NCI-H128 (cell line): ENCODE data around the gene UROC1.

ENCODE experiments used
- DNase-seq: peaks from one replicate; lab custom pipeline; 2025; ENCODE audit not compliant: unreplicated experiment; lab: John Stamatoyannopoulos, UW

The UROC1 gene

DNA sequence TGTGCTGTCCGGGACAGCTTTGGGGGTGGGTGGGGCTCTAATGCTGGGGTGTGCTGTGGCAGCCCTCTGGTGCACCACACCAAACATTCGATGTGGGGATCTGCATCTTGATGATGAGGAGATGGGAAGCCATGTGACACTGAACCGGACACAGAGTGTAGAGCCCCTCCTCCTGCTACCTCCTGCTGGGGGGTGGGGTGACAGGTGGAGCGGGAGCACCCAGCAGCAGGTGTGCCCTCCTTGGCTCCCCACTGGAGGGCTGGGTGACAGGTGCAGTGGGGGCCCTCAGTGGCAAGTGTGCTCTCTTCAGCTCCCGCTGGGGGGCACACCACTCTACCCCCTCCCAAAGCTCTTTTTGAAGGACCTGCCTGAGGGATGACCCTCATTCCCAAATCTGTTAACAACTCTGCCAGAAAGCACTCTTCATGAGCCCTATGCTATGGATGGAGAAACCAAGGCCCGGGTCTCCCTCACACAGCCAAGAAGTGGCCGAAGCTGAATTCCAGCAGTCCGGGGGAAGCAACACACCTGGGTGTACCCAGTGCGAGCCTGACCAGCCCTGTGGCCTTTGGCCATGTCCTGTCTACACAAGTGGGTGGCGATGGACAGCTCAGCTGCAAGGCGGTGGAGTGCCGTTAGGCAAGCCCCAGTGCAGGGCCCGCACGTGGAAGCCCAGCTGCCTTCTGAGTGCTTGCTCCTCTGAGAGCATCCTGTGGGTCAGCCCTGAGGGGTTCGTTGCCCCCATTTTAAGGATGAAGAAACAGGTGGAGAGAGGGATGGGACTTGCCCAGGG, 609 bp upstream of the UROC1 start:
- DNase-seq: no peak

DNA sequence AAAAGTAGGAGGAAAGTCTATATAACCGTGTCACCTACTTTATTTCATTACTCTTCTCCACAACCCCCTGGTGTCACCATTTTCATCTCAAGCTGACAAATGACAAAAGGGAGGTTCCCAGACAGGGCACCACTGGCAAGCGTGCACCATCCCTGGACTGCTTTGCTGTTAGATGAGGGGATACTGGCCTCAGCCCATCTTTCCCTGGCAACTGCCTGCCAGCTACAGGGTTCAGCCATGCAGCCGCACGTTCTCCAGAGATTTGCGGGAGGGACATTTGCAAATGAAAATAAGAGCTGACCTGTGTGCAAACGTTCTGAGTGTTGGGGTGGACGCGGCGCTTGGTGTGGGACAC, 660 bp downstream of the UROC1 start:
- no peak for DNase-seq

DNA sequence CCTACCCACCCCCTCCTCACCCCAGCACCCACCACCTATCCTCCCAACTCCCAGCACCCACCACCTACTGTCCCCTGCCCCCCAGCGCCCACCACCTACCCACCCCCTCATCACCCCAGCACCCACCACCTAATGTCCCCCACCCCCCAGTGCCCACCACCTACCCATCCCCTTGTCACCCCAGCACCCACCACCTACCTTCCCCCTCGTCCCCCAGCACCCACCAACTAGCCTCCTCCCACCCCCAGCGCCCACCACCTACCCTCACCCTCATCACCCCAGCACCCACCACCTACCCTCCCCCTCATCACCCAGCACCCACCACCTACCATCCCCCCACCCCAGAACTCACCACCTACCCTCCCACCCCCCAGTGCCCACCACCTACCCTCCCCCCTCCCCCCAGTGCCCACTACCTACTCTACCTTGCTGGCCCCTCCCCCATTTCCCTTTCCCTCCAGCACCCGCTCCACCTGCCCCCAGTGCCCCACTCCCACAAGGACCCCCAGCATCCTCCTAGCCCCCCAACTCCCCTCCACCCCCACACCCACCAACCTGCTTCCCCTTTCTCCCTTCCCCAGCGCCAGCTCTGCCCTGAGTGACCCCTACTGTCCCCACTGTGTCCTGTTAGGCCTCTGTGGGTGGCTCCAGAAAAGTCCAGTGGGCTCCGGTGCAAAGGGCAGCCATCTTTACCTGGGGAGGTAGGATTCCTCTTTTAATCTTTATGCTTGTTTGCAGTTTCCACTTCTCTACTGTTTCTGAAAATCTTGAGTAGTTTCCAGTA, 1.2 kb downstream of the UROC1 start:
- DNase-seq: no peak

DNA sequence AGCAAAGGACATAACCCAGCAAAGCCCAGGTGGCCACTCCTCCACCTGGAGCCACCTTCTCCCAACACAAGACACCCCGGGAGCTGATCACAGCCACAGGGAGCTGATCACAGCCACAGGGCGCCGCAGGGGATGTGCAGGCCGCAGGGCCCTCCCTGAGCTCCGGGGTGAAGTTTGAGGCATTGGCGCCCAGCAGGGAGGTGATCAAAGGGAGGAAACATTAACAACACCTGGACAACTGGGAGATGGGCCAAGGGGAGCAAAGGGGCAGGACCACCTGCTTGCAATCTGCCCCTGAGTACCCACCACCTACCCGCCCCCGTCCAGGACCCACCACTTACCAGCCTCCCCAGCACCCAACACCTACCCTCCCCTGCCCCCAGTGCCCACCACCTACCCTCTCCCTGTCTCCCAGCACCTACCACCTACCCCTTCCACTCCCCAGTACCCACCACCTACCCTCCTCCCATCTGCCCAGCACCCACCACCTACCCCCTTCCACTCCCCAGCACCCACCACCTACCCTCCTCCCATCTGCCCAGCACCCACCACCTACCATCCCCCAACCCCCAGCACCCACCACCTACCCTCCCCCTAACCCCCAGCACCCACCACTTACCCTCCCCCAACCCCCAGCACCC, 2.4 kb downstream of the UROC1 start:
- DNase-seq: no peak

DNA sequence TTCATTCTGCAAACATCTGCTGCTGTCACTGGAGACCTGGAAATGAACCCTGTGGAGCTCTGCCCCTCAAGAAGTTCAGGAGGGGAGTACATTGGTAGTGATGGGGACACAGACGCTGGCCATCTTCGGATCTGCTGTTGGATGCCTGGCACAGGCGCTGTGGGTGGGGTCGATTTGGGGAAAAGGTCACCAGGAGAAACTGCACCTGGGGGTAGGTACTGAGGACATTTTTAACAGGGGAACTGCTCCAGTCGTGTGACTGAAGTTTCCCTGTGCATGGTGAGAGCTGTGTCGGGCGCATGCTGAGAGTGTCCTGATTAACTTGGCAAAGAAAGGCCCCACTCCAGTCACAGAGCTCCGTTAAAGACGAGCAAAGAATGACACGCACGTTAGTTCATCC, 3.4 kb downstream of the UROC1 start:
- no peak for DNase-seq

DNA sequence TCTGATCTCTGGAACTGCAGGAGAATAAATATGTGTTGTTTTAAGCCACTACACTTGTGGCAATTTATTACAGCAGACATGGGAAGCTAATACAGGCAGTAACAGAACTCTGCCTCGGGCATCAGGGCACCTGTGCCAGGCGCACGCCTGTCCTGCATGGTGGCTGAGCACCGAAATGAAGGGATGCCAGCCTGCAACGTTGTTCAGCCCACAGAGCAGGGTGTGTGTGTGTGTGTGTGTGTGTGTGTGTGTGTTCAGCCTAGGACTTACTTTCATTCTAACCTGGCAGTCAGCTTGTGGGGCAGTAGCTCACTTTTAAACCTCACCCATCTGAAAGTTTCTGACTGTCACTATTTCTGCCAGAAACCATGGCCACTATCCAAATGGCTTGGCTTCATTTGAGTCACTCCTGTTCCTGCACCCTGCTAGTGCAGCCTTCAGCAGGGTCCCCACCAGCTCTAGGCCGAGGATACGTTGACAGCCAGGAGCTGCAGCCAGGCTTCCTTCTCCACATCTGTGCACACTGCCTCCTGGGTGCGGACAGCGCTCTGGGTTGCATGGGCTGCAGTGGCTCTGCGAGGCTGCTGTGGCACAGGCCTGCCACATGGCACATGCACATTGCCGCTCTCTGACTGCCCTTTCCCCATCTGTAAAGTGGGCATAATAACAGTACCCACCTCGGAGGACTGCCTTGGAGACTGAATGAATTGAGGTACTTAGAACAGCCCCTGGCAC, 4.5 kb downstream of the UROC1 start:
- no peak for DNase-seq

DNA sequence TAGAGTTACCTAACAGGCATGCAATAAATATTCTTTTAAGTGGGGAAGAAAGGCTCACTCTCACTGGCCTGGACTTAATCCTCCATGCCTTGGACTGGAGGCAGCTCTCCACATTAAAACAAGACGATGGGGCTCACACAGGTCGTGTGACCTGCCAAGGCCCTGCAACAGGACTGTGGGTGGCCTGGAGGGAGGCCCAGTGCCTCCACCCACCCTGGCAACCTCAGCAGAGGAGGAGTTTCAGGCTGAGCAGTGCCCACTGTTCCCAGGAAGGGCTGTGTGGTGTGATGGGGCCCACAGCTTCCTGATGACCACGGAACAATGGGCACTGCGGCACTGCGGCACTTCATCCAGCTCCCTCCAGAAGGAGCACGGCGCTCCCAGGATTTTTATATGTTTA, 5.5 kb downstream of the UROC1 start:
- no peak for DNase-seq

DNA sequence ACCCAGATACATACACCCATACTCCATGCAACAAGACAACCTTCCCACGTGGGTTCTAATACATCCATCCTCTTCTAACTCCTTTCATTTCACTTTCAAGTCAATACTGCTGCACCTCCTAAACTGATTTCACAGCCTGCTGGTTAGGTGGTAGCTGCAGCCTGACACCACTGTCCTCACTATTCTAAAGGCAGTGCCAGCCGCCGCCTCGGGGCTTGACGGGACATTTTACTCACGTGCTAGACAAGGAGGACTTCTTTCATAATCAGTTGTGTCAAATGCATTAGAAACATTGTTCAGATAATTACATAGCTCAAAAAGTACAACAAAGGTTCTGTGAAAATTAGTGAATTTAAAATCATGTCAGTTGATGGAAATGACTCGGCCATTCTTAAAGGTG, 6.3 kb downstream of the UROC1 start:
- no peak for DNase-seq

DNA sequence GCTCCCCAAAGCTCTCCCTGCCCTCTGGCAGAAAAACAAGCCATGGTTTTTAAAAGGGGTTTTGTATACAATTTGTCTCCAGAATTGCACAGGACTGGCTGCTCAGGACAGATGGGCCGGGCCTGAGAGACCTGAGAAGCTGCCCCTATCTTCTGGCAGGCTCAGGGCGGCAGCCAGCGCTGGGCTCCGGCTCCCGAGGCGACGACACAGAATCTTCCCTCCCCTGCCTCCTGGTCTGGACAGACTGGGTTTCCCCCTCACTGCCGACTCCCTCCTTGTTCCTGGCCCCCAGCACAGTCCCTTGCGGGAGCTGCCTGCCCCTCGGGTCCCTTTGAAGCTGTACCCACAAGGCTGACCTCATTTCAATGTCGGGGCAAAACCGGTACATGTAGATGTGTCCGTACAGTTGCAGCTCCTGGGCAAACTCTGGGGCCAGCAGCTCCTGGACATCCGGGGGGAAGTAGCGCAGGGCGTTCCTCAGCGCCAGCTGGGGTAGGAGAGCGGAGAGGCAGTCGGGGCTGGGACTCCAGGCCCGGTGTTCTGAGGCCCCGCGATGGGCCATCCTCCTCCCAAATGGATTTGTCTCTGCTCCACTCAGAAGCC, 7.2 kb downstream of the UROC1 start:
- no peak for DNase-seq

DNA sequence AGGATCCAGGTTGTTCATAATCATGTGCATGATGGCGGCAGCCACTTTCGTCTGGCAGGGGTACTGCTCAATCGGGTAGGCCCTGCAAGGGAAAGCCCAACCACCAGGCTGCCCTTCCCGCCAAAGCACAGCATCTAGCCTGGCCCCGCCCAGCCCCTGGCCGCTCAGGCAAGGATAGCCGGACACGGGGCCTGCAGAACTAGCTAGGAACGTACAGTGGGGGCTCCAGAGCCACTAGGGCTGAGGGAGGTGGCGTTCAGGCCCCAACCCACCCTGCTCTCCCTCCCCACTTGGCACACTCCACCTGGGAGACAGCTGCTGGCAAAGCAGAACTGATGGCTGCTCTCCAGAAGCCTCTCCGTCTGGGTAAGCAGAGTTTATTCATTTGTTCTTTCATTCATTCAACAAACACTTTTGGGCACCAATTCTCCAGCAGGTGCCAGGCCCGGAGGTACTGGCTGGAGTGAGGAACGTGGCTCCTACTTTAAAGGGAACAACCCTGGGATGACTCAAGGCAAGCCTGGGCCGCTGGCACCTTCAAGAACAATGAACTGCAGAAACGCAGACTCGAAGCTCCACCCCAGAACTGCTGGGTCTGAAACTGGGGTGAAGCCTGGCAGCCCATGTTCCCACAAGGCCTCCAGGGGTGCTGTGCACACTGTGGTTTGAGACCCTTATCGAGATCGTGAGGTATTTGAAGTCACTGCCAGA, 7.8 kb downstream of the UROC1 start:
- no peak for DNase-seq

DNA sequence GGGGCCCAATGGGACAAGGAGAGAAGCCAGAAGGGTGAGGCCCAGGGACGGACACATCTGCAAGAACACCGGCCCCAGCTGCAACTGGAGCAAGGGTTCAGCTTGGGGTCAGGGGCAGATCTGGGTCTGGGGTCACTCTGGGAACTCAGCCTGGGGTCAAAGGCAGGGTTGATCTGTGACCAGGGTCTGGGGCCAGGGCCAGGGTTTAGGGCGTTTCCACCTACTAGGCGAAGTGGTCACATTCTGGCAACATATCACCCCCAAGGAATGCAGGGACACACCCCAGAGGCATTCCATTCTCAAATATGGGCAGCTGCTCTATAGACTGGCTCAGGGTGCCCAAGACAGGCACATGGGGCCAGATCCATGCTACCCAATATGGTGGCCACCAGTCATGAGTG, 9.0 kb downstream of the UROC1 start:
- no peak for DNase-seq

DNA sequence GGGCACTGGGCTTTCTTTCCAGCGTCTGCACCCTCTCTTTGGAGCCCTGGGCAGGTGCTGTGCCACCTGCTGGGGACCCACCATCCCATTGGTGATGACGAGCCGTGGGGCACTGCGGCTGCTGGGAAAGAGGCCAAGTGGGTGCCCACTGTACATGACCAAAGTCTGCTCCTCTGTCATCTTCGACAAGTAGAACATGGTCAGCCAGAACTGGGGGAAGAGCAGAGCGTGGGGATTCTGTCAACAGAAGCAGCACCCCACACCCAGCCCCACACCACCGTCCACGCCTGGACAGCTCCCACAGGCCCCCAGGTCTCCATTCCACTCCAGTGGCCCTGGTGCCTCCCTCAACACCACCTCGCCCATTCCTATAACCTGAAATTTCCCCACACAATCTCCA, 9.7 kb downstream of the UROC1 start:
- DNase-seq: no peak

DNA sequence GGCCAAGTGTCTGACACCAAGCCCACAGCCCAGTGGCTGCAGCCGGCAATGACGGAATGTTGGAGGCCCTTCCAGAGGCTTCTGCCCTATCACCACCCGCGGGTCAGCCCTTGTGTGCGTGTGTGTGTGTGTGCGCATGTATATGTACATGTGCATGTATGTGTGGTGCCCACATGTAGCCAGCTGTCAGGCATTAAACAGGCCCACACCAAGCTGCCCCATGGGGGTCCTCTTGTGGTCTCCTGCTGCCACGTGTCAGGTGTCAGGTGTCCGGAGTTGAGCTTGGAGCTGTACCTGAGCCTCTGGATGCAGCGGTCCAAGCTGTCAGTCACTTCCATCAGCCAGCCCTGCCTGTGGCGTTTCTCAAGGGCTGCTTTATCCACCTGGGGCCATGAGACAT, 13.9 kb downstream of the UROC1 start:
- DNase-seq: no peak

DNA sequence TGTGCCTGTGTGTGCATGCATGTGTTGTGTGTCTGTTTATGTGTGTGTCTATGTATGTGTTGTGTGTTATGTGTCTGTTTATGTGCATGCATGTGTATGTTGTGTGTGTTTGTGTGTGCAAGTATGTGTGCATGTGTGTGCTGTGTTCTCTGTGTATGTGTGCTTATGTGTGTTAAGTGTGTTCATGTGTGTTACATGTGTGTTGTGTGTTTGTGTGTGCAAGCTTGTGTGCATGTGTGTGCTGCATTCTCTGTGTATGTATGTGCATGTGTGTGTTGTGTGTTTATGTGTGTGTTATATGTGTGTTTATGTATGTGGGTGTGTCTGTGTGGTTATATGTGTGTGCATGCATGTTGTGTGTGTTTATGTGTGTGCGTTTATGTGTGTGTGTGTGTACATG, 14.9 kb downstream of the UROC1 start:
- DNase-seq: no peak

DNA sequence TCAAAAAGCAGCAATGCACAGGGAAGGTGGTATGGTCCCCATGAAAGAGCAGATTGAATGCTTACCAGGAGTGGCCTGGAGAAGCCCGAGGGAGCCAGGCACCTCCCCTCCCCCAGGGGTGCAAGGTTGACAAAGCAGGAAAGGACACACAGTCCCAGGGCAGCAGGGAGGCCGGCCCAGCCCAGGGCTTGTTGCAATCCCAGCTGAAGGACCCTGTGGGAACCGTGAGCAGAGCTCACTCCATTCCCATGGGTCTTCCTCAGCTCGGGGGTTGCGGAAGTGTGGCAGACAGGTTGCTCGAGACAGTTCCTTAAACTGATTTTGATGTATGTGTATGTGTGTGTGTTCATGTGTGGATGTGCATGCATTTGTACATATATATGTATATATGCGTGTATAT, 15.8 kb downstream of the UROC1 start:
- DNase-seq: no peak

DNA sequence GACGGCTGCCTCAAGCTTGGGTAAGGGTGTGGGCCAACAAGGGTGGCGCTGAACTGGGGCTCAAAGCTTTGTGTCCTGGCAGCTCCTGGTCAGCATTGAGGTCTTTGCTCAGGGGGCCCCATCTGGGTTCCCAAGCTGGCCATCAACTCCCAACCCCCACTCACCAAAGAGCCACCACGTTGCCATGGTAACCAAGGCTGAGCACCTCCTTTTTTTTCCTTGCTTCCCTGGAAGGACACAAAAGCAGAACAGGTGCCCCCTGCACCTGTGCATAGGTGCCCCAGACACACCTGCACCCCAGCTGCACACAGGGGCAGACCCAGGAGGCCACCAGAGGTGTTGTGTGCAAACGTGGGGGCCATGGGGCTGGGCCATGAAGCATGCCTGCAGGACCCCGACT, 16.5 kb downstream of the UROC1 start:
- no peak for DNase-seq

DNA sequence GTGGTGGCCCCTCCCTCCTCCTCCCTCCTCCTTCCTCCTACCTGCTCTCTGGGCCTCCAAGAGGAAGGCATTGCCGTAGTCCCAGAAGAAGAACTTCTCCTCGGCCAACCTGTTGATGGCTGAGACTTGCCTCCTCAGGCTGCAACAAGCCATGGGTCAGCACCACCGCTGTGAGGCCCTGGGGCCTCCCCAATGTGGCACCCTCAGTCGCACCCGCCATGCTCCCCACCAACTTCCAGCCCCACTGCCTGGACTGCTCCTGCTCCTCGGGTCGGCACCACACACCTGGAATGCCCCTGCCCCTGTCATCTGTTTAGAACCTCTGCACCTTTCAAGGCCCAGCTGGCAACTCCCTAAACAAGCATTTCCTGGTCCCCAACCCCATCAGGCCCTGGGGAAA, 17.6 kb downstream of the UROC1 start:
- DNase-seq: no peak

DNA sequence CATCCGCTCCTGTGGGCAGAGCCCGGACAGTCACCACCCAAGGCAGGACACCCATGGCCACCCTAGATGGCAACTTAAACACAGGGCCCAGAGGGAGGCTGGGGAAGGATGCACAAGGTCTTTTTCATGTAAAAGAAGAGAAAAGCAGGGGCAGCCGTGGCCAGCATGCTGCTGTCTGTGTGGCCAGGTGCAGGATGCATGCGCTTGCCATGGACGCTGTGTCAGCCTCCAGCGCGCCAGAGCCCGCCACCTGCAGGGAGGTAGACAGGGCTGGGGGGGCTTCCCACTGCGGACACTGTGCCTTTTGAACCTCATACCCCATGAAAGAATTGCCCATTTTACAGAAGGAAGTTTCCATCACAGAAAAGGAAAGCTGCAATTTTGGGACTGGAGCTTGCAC, 18.2 kb downstream of the UROC1 start:
- no peak for DNase-seq

DNA sequence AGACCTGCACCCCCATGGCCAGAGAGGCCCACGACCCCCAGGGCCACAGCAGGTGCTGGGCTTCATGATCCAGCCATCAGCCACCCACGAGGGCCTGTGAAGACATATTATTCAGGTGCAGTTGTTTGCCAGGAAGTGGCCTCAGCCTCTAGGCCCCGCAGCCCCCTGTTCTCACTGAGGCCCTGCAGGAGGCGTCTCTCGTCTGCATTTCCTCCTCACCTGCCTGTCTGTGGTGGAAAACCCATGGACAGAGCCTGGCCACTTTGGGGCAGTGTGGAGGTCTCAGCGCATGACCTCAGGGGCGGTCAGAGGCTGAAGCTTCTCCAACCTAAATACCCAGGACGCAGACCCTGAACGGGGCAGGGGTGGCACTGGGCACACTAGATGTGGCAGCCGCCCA, 18.6 kb downstream of the UROC1 start:
- no peak for DNase-seq

DNA sequence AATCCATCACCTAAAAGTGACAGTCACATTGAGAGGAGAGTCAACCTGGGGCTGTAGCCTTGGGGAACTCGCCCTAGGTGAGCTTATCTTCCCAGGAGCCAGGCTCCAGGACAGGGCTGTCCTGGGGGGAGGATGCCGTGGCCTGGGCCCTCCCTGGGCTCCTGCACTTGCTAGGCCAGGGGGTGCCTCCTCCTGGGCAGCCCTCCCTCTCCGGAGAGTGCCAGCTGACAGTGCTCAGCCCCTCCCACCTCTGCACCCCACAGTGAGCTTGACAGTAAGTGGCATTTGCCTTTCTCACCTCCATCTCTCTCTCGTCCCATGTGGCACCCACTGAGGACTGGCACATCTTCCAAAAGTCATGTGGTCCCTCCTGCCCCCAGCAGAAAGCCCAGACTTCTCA, 19.1 kb downstream of the UROC1 start:
- DNase-seq: no peak

DNA sequence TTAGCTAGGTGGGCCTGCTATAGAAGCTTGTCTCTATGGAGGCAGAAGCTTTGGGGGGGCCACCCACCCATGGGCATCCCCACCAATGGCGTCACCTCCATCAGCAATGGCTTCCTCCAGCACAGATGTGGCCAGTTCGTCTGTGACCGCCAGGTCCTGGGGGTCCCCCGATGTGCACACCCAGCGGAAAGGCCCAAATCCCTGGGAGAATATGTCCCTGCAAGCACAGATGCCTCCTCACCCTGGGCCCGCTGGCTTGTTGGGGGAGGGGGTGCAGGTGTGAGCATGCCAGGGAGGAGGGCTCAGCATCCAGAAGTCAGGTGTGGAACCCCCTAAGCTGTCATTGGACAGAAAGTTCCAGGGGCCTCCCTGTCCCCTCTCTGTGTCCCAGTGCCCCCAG, 19.6 kb downstream of the UROC1 start:
- DNase-seq: no peak
